Nephron (organoid): ENCODE results near the gene RAPGEF1.
"Not testable (repeated sequence)": the region's sequence is repeated elsewhere in the genome, so short reads cannot be mapped to it uniquely, and the experiment has no call there.

ENCODE experiments used
- H3K27ac Mint-ChIP-seq, 3 experiments: 2 replicates each; pipeline ENCODE4 v1.8.0; 2020; ENCODE audit warnings: mixed read lengths in 3 of 3, mild to moderate bottlenecking in 2 of 3, moderate library complexity in 1 of 3
- H3K27me3 Mint-ChIP-seq: 2 replicates; pipeline ENCODE4 v1.8.0; 2021; ENCODE audit warnings: low read depth, mild to moderate bottlenecking, moderate library complexity, mixed read lengths
- H3K36me3 Mint-ChIP-seq: 2 replicates; pipeline ENCODE4 v1.8.0; 2020; ENCODE audit warnings: low read depth, mixed read lengths
- H3K4me1 Mint-ChIP-seq: 2 replicates; pipeline ENCODE4 v1.8.0; 2020; ENCODE audit warnings: mixed read lengths
- H3K4me3 Mint-ChIP-seq, 3 experiments: 2 replicates each; pipeline ENCODE4 v1.8.0; 2020; ENCODE audit warnings: mild to moderate bottlenecking in 3 of 3, mixed read lengths in 3 of 3, moderate library complexity in 2 of 3
- H3K9me3 Mint-ChIP-seq: 2 replicates; pipeline ENCODE4 v1.8.0; 2020; ENCODE audit warnings: mixed read lengths
- CTCF ChIP-seq, 3 experiments: fragments of 200-600 bp; sonication (generic); IDR thresholded peaks; one replicate each; pipeline ENCODE4 v1.5.0; 2021; ENCODE audit warnings: antibody characterized with exemption in 3 of 3; ENCODE audit not compliant: unreplicated experiment in 3 of 3

Gene RAPGEF1

GRCh38 chr9:131658377-131659129 is 81.3 kb downstream of the RAPGEF1 start:
- Mint-ChIP-seq H3K4me1 (peaks cover 70% of the 10 kb centered on the region), H3K27me3 (no peaks in the 10 kb centered on the region), H3K36me3 (peaks cover 6% of the 10 kb centered on the region), H3K27ac (peak overlapping the region; percentile 35 to 59 (median 45)), H3K4me3 (peak overlapping the region in 1 of 3 experiments; percentile 28), H3K9me3 (no peaks in the 10 kb centered on the region)
- TF ChIP-seq CTCF (IDR thresholded peaks at IDR 0.05; ENCODE audit: unreplicated experiment in 3 of 3) = no peak

GRCh38 chr9:131657940-131658339 is 81.9 kb downstream of the RAPGEF1 start:
- TF ChIP-seq CTCF (IDR thresholded peaks at IDR 0.05; ENCODE audit: unreplicated experiment in 3 of 3) = no peak
- Mint-ChIP-seq H3K4me3 (no peak overlapping the region), H3K4me1 (peaks cover 64% of the 10 kb centered on the region), H3K9me3 (no peaks in the 10 kb centered on the region), H3K27ac (peak overlapping the region; percentile 35 to 59 (median 45)), H3K27me3 (no peaks in the 10 kb centered on the region), H3K36me3 (peaks cover 2% of the 10 kb centered on the region)

- Mint-ChIP-seq H3K27ac (peak overlapping the region in 2 of 3 experiments; percentile 35 to 45), H3K4me3 (no peak overlapping the region), H3K27me3 (no peaks in the 10 kb centered on the region), H3K4me1 (peaks cover 62% of the 10 kb centered on the region), H3K36me3 (no peaks in the 10 kb centered on the region), H3K9me3 (no peaks in the 10 kb centered on the region)
- TF ChIP-seq CTCF (IDR thresholded peaks at IDR 0.05; ENCODE audit: unreplicated experiment in 3 of 3) = no peak
These were observed 82.4 kb downstream of the RAPGEF1 start for GRCh38 chr9:131657456-131657855.

- Mint-ChIP-seq H3K36me3 (no peaks in the 10 kb centered on the region), H3K4me3 (peak overlapping the region in 1 of 3 experiments; percentile 54)
- no peak for TF ChIP-seq CTCF (IDR thresholded peaks at IDR 0.05; ENCODE audit: unreplicated experiment in 3 of 3)
These were observed 82.9 kb downstream of the RAPGEF1 start for GRCh38 chr9:131657037-131657377.

GRCh38 chr9:131656356-131657036 is 83.4 kb downstream of the RAPGEF1 start:
- no peaks in the 10 kb centered on the region for H3K27me3 Mint-ChIP-seq
- no peak for TF ChIP-seq CTCF (IDR thresholded peaks at IDR 0.05; ENCODE audit: unreplicated experiment in 3 of 3)
- peak overlapping the region in 2 of 3 experiments; percentile 23 to 44 for H3K27ac Mint-ChIP-seq
- peaks cover 57% of the 10 kb centered on the region for H3K4me1 Mint-ChIP-seq
- no peaks in the 10 kb centered on the region for H3K36me3 Mint-ChIP-seq
- no peak overlapping the region for H3K4me3 Mint-ChIP-seq
- H3K9me3 Mint-ChIP-seq = no peaks in the 10 kb centered on the region

More at GRCh38 chr9:131657037-131657377, 82.9 kb downstream of the RAPGEF1 start:
- Mint-ChIP-seq H3K4me1 (peaks cover 58% of the 10 kb centered on the region), H3K27ac (peak overlapping the region in 2 of 3 experiments; percentile 23 to 44), H3K9me3 (no peaks in the 10 kb centered on the region), H3K27me3 (no peaks in the 10 kb centered on the region)

GRCh38 chr9:131654369-131654768 is 85.5 kb downstream of the RAPGEF1 start:
- not testable (repeated sequence) for H3K9me3 Mint-ChIP-seq, H3K27me3 Mint-ChIP-seq, H3K36me3 Mint-ChIP-seq, H3K4me3 Mint-ChIP-seq
- Mint-ChIP-seq H3K4me1 (peaks cover 62% of the 10 kb centered on the region), H3K27ac (peak overlapping the region in 1 of 3 experiments; percentile 46)
